ENCODE data around the gene NEK9. TPM values are rescaled to one million over a fixed set of nuclear protein-coding genes. Genes with fewer than 3 reads are reported as not detected.
A peak's percentile ranks its signal among the peaks of the same experiment; 100 is the strongest.

Gene NEK9
- total RNA-seq, 1 experiment from 2014 or later, result 56.5 TPM

DNA sequence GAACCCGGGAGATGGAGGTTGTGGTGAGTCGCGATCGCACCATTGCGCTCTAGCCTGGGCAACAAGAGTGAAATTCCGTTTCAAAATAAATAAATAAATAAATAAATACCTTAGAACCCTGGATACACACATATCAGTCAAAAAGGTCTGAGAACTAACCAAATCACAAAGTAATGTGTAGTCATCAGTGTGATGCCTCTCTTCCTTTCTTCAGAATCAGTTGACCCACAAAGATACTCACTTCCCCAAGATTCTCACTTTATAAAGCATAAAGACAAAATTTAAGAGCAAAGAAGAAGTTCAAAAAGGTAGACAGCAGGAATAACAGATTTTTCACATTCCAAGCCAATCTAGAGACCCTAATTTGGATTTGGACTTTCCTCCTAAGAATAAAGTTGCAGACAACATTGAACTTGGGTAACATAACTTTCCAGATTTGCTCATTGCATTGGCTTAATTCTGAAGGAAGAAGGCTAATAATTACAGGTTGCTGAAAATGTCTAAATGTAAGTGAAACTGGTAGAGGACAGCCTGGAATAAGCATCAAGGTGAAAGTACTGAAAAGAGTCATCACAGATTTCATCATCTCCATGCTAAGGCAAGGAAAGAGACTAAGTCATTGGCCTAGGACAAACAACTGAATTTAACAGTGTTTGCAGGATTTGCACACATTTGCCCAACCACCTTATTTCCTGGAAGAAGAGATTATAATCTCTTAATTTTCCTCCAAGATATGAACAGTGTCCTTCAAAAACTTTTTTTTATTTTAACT, 32.2 kb upstream of the NEK9 start:
- H2BK15ac ChIP-seq (ENCODE audit: low read depth, low read length), result no peak overlapping the region
- H3K9me3 ChIP-seq (ENCODE audit: control insufficient read depth, low read depth, low read length), result no peaks in the 10 kb centered on the region
- H3K9ac ChIP-seq (ENCODE audit: extremely low read depth, insufficient read length, low read length), result no peak overlapping the region
- peaks cover 16 to 18% of the 10 kb centered on the region in 2 experiments for H3K4me1 Mint-ChIP-seq
- peak overlapping the region in 1 of 3 experiments; percentile 65; a peak in 3 of 7 replicates for H3K27ac Mint-ChIP-seq
- H3K27me3 ChIP-seq (ENCODE audit: insufficient read depth, low read length), result no peaks in the 10 kb centered on the region
- no peak overlapping the region for H4K8ac ChIP-seq (replicated peaks; ENCODE audit: insufficient read length, low read depth, low read length)
- DNase-seq, result no peak
- H3K4me1 ChIP-seq (ENCODE audit: insufficient read depth, low read length), result no peaks in the 10 kb centered on the region; the same call in 1 of the 2 replicates
- no peak overlapping the region for H3T11ph ChIP-seq (ENCODE audit: low read length)
- no peak overlapping the region for H2AFZ ChIP-seq (ENCODE audit: low read length)
- H3K14ac ChIP-seq (ENCODE audit: insufficient read depth, low read length), result no peak overlapping the region
- H2BK12ac ChIP-seq (ENCODE audit: insufficient read length, low read depth, low read length), result no peak overlapping the region
- no peak overlapping the region for H2AK5ac ChIP-seq (ENCODE audit: insufficient read length, low read length)
- H2BK5ac ChIP-seq (ENCODE audit: insufficient read length, low read length), result no peak overlapping the region
- TF ChIP-seq, protein P1, sequence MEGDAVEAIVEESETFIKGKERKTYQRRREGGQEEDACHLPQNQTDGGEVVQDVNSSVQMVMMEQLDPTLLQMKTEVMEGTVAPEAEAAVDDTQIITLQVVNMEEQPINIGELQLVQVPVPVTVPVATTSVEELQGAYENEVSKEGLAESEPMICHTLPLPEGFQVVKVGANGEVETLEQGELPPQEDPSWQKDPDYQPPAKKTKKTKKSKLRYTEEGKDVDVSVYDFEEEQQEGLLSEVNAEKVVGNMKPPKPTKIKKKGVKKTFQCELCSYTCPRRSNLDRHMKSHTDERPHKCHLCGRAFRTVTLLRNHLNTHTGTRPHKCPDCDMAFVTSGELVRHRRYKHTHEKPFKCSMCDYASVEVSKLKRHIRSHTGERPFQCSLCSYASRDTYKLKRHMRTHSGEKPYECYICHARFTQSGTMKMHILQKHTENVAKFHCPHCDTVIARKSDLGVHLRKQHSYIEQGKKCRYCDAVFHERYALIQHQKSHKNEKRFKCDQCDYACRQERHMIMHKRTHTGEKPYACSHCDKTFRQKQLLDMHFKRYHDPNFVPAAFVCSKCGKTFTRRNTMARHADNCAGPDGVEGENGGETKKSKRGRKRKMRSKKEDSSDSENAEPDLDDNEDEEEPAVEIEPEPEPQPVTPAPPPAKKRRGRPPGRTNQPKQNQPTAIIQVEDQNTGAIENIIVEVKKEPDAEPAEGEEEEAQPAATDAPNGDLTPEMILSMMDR (conservative IDR thresholded peaks at IDR 0.05), result no peak
- H3K27ac ChIP-seq (ENCODE audit: insufficient read length, low read depth, low read length), result no peak overlapping the region
- H3K4me3 Mint-ChIP-seq, result no peak overlapping the region
- no peaks in the 10 kb centered on the region for H4K20me1 ChIP-seq (ENCODE audit: control insufficient read depth, insufficient read depth, insufficient read length)
- H3K27me3 Mint-ChIP-seq (ENCODE audit: low read depth), result no peaks in the 10 kb centered on the region
- no CpG with 5 or more reads among the region's 6 CpGs for WGBS (ENCODE audit: extremely low coverage, insufficient read length, low lambda C conversion rate)
- no peak overlapping the region for H4K91ac ChIP-seq (ENCODE audit: insufficient read length, low read depth, low read length)
- H2BK20ac ChIP-seq (ENCODE audit: low read depth, low read length, poor library complexity, severe bottlenecking), result no peak overlapping the region
- H2BK120ac ChIP-seq (ENCODE audit: low read depth, low read length, poor library complexity, severe bottlenecking), result no peak overlapping the region
- H3K4ac ChIP-seq (ENCODE audit: low read depth, low read length), result no peak overlapping the region
- peaks cover 0 to 4% (median 0%) of the 10 kb centered on the region in 3 experiments; a peak in 1 of 7 replicates for H3K36me3 Mint-ChIP-seq (ENCODE audit: insufficient read depth in 1 of 3, low read depth in 3 of 3)
- H3K4me2 ChIP-seq (ENCODE audit: insufficient read depth, insufficient read length, low read length), result no peak overlapping the region
- H3K79me1 ChIP-seq (ENCODE audit: insufficient read depth, low read depth, low read length, poor library complexity, severe bottlenecking), result peaks cover 2% of the 10 kb centered on the region
- H3K79me2 ChIP-seq (ENCODE audit: insufficient read depth, low read length), result peaks cover 3% of the 10 kb centered on the region; the same call in 1 of the 2 replicates
- no peaks in the 10 kb centered on the region for H3K23me2 ChIP-seq (ENCODE audit: insufficient read length, low read depth, low read length, poor library complexity, severe bottlenecking)
- no peak overlapping the region for H3K23ac ChIP-seq (ENCODE audit: insufficient read length, low read depth, low read length)
- no peak overlapping the region for H3K56ac ChIP-seq (ENCODE audit: insufficient read length, low read depth, low read length)
- H4K5ac ChIP-seq (ENCODE audit: insufficient read length, low read depth, low read length), result no peak overlapping the region
- H3K18ac ChIP-seq (ENCODE audit: insufficient read length, low read depth, low read length), result no peak overlapping the region
- H3K9me3 Mint-ChIP-seq, result no peaks in the 10 kb centered on the region
